IMR-90 (cell line): ENCODE data around the gene MRPL17.

ENCODE experiments used
- CHD1 ChIP-seq: IDR thresholded peaks from 2 replicates; pipeline ENCODE4 v1.6.1; 2012; ENCODE audit warnings: low read depth, low read length, improper control_type of control experiment
- FOS ChIP-seq: fragments of 150-350 bp; IDR thresholded peaks from 2 replicates; pipeline ENCODE4 v1.6.1; 2016; ENCODE audit warnings: low read depth, low read length
- MAFK ChIP-seq: IDR thresholded peaks from 2 replicates; pipeline ENCODE4 v1.6.1; 2012; ENCODE audit warnings: low read depth, low read length, improper control_type of control experiment
- MAZ ChIP-seq: IDR thresholded peaks from 2 replicates; pipeline ENCODE4 v1.6.1; 2012; ENCODE audit warnings: low read depth, mild to moderate bottlenecking, low read length, improper control_type of control experiment, moderate library complexity, borderline replicate concordance
- MXI1 ChIP-seq: IDR thresholded peaks from 2 replicates; pipeline ENCODE4 v1.6.1; 2012; ENCODE audit warnings: low read depth, mild to moderate bottlenecking, low read length, moderate library complexity, borderline replicate concordance
- POLR2A ChIP-seq: IDR thresholded peaks from 2 replicates; pipeline ENCODE4 v1.6.1; 2012; ENCODE audit warnings: mild to moderate bottlenecking, low read depth, low read length
- RAD21 ChIP-seq: IDR thresholded peaks from 2 replicates; pipeline ENCODE4 v1.6.1; 2012; ENCODE audit warnings: low read length, improper control_type of control experiment
- RFX5 ChIP-seq: IDR thresholded peaks from 2 replicates; pipeline ENCODE4 v1.8.0; 2012; ENCODE audit warnings: low read depth, mild to moderate bottlenecking, low read length, moderate library complexity
- SMC3 ChIP-seq: fragments of 150-350 bp; IDR thresholded peaks from 2 replicates; pipeline ENCODE4 v1.6.1; 2016; ENCODE audit warnings: low read depth, mild to moderate bottlenecking, antibody characterized with exemption, low read length, moderate library complexity
- TF ChIP-seq, protein P1 (sequence below): conservative IDR thresholded peaks from 2 replicates; pipeline ENCODE4 v1.5.1; 2012; ENCODE audit warnings: mild to moderate bottlenecking, low read depth, low read length, improper control_type of control experiment
- TF ChIP-seq, protein P2 (sequence below): fragments of 150-350 bp; IDR thresholded peaks from 2 replicates; pipeline ENCODE4 v1.6.1; 2016; ENCODE audit warnings: low read depth, mild to moderate bottlenecking, low read length, moderate library complexity, borderline replicate concordance
- TF ChIP-seq, protein P3 (sequence below): fragments of 150-350 bp; IDR thresholded peaks from 2 replicates; pipeline ENCODE4 v1.6.1; 2017; ENCODE audit warnings: mild to moderate bottlenecking, antibody characterized with exemption, low read length, low read depth

DNA sequence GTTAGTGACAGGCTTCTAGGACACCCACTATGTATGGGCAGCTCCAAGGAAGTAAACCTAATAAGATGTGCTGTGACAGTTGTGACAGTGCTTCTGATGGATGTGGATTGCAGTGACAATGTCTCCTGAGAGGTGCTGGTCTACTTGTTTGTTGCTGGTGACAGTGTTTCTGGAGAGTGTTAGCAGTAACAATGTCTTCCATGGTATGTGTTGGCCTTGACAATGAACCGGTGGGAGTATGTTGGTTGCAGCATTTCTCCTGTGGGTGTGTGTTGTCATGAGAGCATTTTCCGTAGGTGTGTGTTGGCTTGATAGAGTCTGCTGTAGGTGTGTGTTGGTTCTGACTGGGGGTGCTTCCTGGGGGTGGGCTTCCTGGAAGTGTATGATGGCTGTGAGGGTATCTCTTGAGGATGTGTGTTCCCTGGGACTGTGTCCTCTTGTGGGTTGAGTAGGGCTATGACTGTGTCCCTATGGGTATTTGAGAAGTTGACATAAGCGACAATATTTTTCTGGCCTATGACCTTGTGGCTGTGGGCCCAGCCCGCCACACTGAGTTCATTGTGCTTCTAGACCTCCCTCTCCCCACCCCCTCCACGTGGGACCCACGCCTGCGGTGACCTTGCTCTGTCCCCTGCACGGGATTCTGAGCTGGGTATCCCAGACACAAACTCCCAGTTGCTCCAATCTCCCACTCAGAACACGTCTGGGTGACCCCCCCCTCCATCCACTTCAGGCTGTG is 28.7 kb downstream of the MRPL17 start:
- no peak for TF ChIP-seq SMC3
- TF ChIP-seq, protein P1, sequence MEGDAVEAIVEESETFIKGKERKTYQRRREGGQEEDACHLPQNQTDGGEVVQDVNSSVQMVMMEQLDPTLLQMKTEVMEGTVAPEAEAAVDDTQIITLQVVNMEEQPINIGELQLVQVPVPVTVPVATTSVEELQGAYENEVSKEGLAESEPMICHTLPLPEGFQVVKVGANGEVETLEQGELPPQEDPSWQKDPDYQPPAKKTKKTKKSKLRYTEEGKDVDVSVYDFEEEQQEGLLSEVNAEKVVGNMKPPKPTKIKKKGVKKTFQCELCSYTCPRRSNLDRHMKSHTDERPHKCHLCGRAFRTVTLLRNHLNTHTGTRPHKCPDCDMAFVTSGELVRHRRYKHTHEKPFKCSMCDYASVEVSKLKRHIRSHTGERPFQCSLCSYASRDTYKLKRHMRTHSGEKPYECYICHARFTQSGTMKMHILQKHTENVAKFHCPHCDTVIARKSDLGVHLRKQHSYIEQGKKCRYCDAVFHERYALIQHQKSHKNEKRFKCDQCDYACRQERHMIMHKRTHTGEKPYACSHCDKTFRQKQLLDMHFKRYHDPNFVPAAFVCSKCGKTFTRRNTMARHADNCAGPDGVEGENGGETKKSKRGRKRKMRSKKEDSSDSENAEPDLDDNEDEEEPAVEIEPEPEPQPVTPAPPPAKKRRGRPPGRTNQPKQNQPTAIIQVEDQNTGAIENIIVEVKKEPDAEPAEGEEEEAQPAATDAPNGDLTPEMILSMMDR, result no peak
- TF ChIP-seq POLR2A, result no peak
- TF ChIP-seq, protein P2, sequence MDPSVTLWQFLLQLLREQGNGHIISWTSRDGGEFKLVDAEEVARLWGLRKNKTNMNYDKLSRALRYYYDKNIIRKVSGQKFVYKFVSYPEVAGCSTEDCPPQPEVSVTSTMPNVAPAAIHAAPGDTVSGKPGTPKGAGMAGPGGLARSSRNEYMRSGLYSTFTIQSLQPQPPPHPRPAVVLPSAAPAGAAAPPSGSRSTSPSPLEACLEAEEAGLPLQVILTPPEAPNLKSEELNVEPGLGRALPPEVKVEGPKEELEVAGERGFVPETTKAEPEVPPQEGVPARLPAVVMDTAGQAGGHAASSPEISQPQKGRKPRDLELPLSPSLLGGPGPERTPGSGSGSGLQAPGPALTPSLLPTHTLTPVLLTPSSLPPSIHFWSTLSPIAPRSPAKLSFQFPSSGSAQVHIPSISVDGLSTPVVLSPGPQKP, result no peak
- TF ChIP-seq RFX5, result no peak
- TF ChIP-seq FOS, result no peak
- TF ChIP-seq CHD1, result no peak
- TF ChIP-seq MAFK, result no peak
- TF ChIP-seq MAZ, result no peak
- TF ChIP-seq, protein P3, sequence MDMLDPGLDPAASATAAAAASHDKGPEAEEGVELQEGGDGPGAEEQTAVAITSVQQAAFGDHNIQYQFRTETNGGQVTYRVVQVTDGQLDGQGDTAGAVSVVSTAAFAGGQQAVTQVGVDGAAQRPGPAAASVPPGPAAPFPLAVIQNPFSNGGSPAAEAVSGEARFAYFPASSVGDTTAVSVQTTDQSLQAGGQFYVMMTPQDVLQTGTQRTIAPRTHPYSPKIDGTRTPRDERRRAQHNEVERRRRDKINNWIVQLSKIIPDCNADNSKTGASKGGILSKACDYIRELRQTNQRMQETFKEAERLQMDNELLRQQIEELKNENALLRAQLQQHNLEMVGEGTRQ, result no peak
- no peak for TF ChIP-seq MXI1
- TF ChIP-seq RAD21, result no peak
